ENCODE data around the gene PTGR2. TPM values are rescaled to one million over a fixed set of nuclear protein-coding genes. Genes with fewer than 3 reads are reported as not detected.

The PTGR2 gene
- 3.1 and 3.5 TPM in 2 replicates for total RNA-seq

DNA sequence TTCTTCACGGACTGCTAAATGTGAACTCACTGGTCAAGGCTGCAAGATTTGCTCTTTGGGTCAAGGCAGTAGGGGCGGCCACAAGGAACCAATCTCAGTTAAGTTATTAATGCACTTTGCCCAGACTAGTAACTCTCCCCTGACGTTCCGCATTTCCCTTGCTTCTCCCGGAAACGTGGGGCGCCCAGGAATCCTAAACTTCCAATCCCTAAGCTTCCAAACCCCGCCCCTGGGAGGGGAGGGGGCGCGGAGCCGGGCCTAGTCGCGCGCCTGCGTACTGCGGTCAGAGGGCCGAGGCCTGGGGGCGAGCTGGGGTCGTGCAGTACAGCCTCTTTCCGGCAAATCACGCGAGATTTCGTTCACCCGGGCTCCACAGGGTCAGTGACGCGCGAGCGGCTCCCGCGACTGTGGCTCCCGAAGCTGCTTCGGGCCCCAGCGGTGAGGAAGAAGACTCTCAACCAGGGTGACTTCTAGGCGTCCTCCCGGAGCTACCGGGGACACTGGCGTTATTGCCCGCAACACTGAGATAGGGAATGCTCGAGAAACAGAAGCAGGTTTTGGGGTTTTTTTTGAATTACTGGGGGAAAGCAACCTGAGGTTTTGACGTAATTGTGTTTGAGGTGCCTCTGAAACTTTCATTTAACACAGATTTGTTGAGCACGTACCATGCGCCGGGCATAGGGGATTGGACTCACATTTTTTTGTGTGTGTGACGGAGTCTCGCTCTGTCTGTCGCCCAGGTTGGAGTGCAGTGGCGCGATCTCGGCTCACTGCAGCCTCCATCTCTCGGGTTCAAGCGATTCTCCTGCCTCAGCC lies at the start of gene PTGR2:
TSS of gene PTGR2 (plus strand) at position 265 of the 816 bp plus-strand sequence. CDS start 7,032 bp downstream, outside the sequence.

DNA sequence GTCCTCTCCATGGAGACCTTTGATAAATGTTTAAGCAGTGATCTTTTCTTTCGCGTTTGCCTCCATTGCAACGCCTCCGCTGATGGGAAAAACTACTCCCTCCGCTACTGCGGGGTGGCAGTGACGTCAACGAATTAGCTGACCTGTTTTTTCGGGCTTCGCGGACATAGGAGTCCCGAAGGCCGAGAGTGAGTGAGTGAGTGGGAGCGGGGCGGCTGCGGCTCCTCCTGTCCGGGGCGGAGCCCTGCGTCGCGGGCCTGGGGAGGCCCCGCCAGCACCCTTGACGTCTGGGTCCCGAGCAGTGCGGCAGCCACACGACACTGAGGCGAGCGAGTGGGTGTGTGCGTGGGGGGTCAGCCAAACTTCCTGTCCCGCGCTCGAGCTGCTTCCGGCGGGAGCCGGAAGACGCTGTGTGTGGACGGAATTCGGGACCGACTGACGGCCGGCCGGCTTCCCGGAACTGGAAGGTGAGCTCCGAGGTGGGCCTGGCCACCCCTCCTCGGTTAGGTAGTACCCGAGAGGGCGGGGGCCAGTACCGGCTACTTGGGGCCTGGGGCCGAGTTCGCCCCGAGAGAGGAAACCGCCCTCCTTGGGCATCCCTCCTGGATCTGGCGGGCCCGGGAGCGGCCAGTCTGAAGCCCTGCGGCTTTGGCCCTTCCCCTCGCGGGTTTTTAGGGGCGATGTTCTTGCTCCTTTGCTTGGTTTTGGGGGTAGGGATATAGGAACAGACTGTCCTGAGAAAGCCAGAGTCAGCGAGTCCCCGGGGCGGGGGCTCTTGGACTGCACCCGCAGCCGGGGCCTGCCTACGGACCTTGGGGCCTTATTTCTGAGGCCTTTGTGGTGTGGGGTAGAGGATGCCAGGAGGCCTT lies 35.1 kb downstream of the PTGR2 start, which contains the start of gene ZNF410:
TSS of gene ZNF410 (plus strand) at position 411 of the 869 bp plus-strand sequence. CDS start 5,317 bp downstream, outside the sequence.

Small RNAs within 50 kb of the gene (small RNA-seq; reads per million reads assigned to genes)
- gene AC005520.4, result not detected
- not detected for gene RF00019

Other genes with a start within 250 kb of the PTGR2 start
- 0.39 TPM in 1 of 2 replicates, not detected in the other for gene ACOT6, start 239.3 kb upstream of the PTGR2 start, total RNA-seq
- 4.7 and 12.5 TPM in 2 replicates for gene DNAL1, start 206.8 kb upstream of the PTGR2 start, total RNA-seq
- gene PNMA1, start 137.4 kb upstream of the PTGR2 start, total RNA-seq, result 18.4 and 21.6 TPM in 2 replicates
- gene ZNF410, start 35.0 kb downstream of the PTGR2 start, total RNA-seq, result 67.9 and 73.7 TPM in 2 replicates
- 4.6 and 6.3 TPM in 2 replicates for gene FAM161B, start 98.3 kb downstream of the PTGR2 start, total RNA-seq
- gene COQ6, start 98.5 kb downstream of the PTGR2 start, total RNA-seq, result 13.7 and 19.3 TPM in 2 replicates
- 10.6 and 11.0 TPM in 2 replicates for gene ENTPD5, start 167.5 kb downstream of the PTGR2 start, total RNA-seq
- 7.6 and 10.6 TPM in 2 replicates for gene BBOF1, start 167.5 kb downstream of the PTGR2 start, total RNA-seq
- gene ALDH6A1, start 232.6 kb downstream of the PTGR2 start, total RNA-seq, result 16.5 and 17.7 TPM in 2 replicates
- 2.8 and 5.9 TPM in 2 replicates for gene LIN52, start 233.1 kb downstream of the PTGR2 start, total RNA-seq

Measured in placental epithelial cell (primary cell).